NT2/D1 (cell line): ENCODE measurements around the gene CASP2.

Experiments
- SUZ12 ChIP-seq: IDR thresholded peaks from 2 replicates; pipeline ENCODE4 v1.6.1; 2011; ENCODE audit not compliant: insufficient read length, insufficient read depth; ENCODE audit errors: extremely low read depth
- YY1 ChIP-seq: IDR thresholded peaks from 2 replicates; pipeline ENCODE4 v1.6.1; 2011; ENCODE audit not compliant: insufficient read length, insufficient read depth
- ZNF274 ChIP-seq: IDR thresholded peaks from 2 replicates; pipeline ENCODE4 v1.6.1; 2011; ENCODE audit warnings: mild to moderate bottlenecking, low read depth, low read length

GRCh38 chr7:143347950-143348349 lies 59.8 kb downstream of the CASP2 start:
- no peak for TF ChIP-seq ZNF274
- TF ChIP-seq YY1 = no peak
- TF ChIP-seq SUZ12 = no peak
